WI38 (cell line): ENCODE data around the gene FHL5.
"Not testable (repeated sequence)": the region's sequence is repeated elsewhere in the genome, so short reads cannot be mapped to it uniquely, and the experiment has no call there.

Experiments
- H3K4me3 ChIP-seq: 2 replicates; pipeline ENCODE4 v1.5.1; 2011; ENCODE audit warnings: low read depth, mild to moderate bottlenecking, control low read depth, low read length
- CTCF ChIP-seq: IDR thresholded peaks from 2 replicates; pipeline ENCODE4 v1.5.1; 2012; ENCODE audit warnings: low read depth, mild to moderate bottlenecking, control low read depth, low read length

Gene FHL5

GRCh38 chr6:96537726-96538125 is 25.2 kb upstream of the FHL5 start:
- TF ChIP-seq CTCF, result no peak
- no peak overlapping the region for H3K4me3 ChIP-seq

- no peak overlapping the region for H3K4me3 ChIP-seq
- TF ChIP-seq CTCF, result no peak
These were observed 20.2 kb upstream of the FHL5 start for GRCh38 chr6:96542702-96543101.

- H3K4me3 ChIP-seq, result no peak overlapping the region
- TF ChIP-seq CTCF, result no peak
These were observed 17.0 kb upstream of the FHL5 start for GRCh38 chr6:96545882-96546281.

GRCh38 chr6:96547654-96548053 is 15.3 kb upstream of the FHL5 start:
- TF ChIP-seq CTCF, result no peak
- H3K4me3 ChIP-seq, result no peak overlapping the region

- no peak overlapping the region for H3K4me3 ChIP-seq
- no peak for TF ChIP-seq CTCF
These were observed 8.4 kb upstream of the FHL5 start for GRCh38 chr6:96554558-96554957.

- H3K4me3 ChIP-seq, result not testable (repeated sequence)
These were observed 3.2 kb upstream of the FHL5 start for GRCh38 chr6:96559740-96560139.

- no peak overlapping the region for H3K4me3 ChIP-seq
- no peak for TF ChIP-seq CTCF
These were observed 925 bp downstream of the FHL5 start for GRCh38 chr6:96563853-96564252.

- no peak for TF ChIP-seq CTCF
- H3K4me3 ChIP-seq, result no peak overlapping the region
These were observed 7.1 kb downstream of the FHL5 start for GRCh38 chr6:96570053-96570452.
